HepG2 (cell line): ENCODE measurements around the gene HEMK1. TPM values are rescaled to one million over a fixed set of nuclear protein-coding genes. Genes with fewer than 3 reads are reported as not detected.

Source experiments
- ATAC-seq: fragments of 200-7000 bp; cut with Tn5 transposase; 3 replicates; pipeline ENCODE4 v1.9.1; 2020; ENCODE audit warnings: mild to moderate bottlenecking, moderate library complexity
- BruUV-seq: library from RNA; stranded (reverse); fragments of 400-500 nt; replicated peaks from 2 replicates; lab custom pipeline; 2021; lab: Mats Ljungman, UMichigan
- CTCF ChIA-PET: fragments of 300-600 bp; formaldehyde crosslinking; extraction: SDS; loops from one replicate; lab custom pipeline; 2021; ENCODE audit warnings: low total read pairs, inconsistent platforms, low intra/inter-chr PET ratio; lab: Yijun Ruan, JAX
- POLR2A ChIA-PET: fragments of 350-600 bp; sonication (Branson Sonifier 250); formaldehyde crosslinking; loops from one replicate; lab custom pipeline; 2020; ENCODE audit warnings: antibody characterized with exemption, inconsistent platforms; lab: Yijun Ruan, JAX
- DNase-seq: peaks from one replicate; pipeline ENCODE4 v3.0.0-alpha.2; 2015; ENCODE audit warnings: low spot score
- FAIRE-seq: peaks from 3 replicates; lab custom pipeline; 2011; peaks lifted over from hg19 to GRCh38; lab: Jason Lieb, UNC
- H2AFZ ChIP-seq: one replicate; pipeline ENCODE4 v1.6.1; 2011; ENCODE audit warnings: low read length, inconsistent platforms
- H3K27ac ChIP-seq: fragments of 300-600 bp; 3 replicates; pipeline ENCODE4 v1.8.0; 2011; ENCODE audit warnings: mixed run types, mild to moderate bottlenecking, mixed read lengths, low read length, inconsistent platforms; ENCODE audit not compliant: insufficient read depth; ENCODE audit errors: extremely low read length
- H3K27me3 ChIP-seq, 2 experiments: fragments of 200-600 bp in 1 of 2; 2 replicates in 1 of 2; 3 replicates in 1 of 2; pipeline versions ENCODE4 v1.6.0 to v1.8.0; 2011; ENCODE audit warnings: low read length in 2 of 2, mild to moderate bottlenecking in 2 of 2, moderate library complexity in 2 of 2, inconsistent platforms in 1 of 2; ENCODE audit not compliant: insufficient read depth in 2 of 2, control insufficient read depth in 1 of 2
- H3K36me3 ChIP-seq, 2 experiments: fragments of 200-600 bp in 1 of 2; replicated peaks in 1 of 2; 2 replicates in 1 of 2; 3 replicates in 1 of 2; pipeline versions ENCODE4 v1.5.1 to v1.8.0; 2011; ENCODE audit warnings: low read length in 2 of 2, inconsistent platforms in 1 of 2; ENCODE audit not compliant: insufficient read depth in 2 of 2, control insufficient read depth in 1 of 2
- H3K4me1 ChIP-seq: 2 replicates; pipeline ENCODE4 v1.5.1; 2012; ENCODE audit warnings: low read length, inconsistent platforms; ENCODE audit not compliant: insufficient read depth
- H3K4me2 ChIP-seq: 2 replicates; pipeline ENCODE4 v1.6.0; 2011; ENCODE audit warnings: low read depth, low read length, inconsistent platforms
- H3K4me3 ChIP-seq, 3 experiments: fragments of 200-600 bp in 1 of 3; sonication (generic), shearing (Covaris generic) in 1 of 3; replicated peaks in 1 of 3; 2 replicates each; pipeline ENCODE4 v1.5.1; 2011 to 2016; ENCODE audit warnings: low read length in 3 of 3, inconsistent platforms in 2 of 3, low read depth in 2 of 3, mild to moderate bottlenecking in 2 of 3, control low read depth in 1 of 3, mixed read lengths in 1 of 3; ENCODE audit not compliant: insufficient read depth in 1 of 3
- H3K79me2 ChIP-seq: one replicate; pipeline ENCODE4 v1.6.1; 2011; ENCODE audit warnings: low read length, inconsistent platforms; ENCODE audit not compliant: insufficient read depth
- H3K9ac ChIP-seq: 2 replicates; pipeline ENCODE4 v1.6.0; 2011; ENCODE audit warnings: mild to moderate bottlenecking, low read depth, low read length, inconsistent platforms; ENCODE audit not compliant: insufficient read depth
- H3K9me3 ChIP-seq: 2 replicates; pipeline ENCODE4 v1.5.1; 2012; ENCODE audit warnings: mild to moderate bottlenecking, low read length
- H4K20me1 ChIP-seq: 2 replicates; pipeline ENCODE4 v1.6.0; 2011; ENCODE audit warnings: inconsistent platforms, mild to moderate bottlenecking, low read length, moderate library complexity; ENCODE audit not compliant: insufficient read depth
- CEBPZ ChIP-seq: IDR thresholded peaks from 2 replicates; pipeline ENCODE4 v1.6.1; 2012; ENCODE audit warnings: low read length, improper control_type of control experiment
- GATAD1 ChIP-seq: IDR thresholded peaks from 2 replicates; pipeline ENCODE4 v1.6.1; 2016; ENCODE audit warnings: missing genetic modification reagents, missing compliant biosample characterization
- GLI4 ChIP-seq: sonication (generic); formaldehyde crosslinking; IDR thresholded peaks from 2 replicates; pipeline ENCODE4 v1.5.1; 2020; ENCODE audit warnings: missing genetic modification reagents, mild to moderate bottlenecking, moderate library complexity, borderline replicate concordance
- MXD3 ChIP-seq: IDR thresholded peaks from 2 replicates; pipeline ENCODE4 v1.6.1; 2016; ENCODE audit warnings: mild to moderate bottlenecking, missing biosample characterization, missing genetic modification reagents
- POLR2AphosphoS5 ChIP-seq: IDR thresholded peaks from 2 replicates; pipeline ENCODE4 v1.6.1; 2012; ENCODE audit warnings: low read depth, low read length
- RBM22 ChIP-seq: fragments of 200-400 bp; formaldehyde crosslinking; optimal IDR thresholded peaks from 2 replicates; pipeline ENCODE3; 2017; ENCODE audit warnings: mild to moderate bottlenecking, low read length, moderate library complexity
- SOX6 ChIP-seq, 2 experiments: fragments of 450-650 bp in 1 of 2; sonication (generic) in 1 of 2; formaldehyde crosslinking in 1 of 2; IDR thresholded peaks; 2 replicates each; pipeline versions ENCODE4 v1.4.0 to v1.6.1; 2017 to 2020; ENCODE audit warnings: antibody characterized with exemption in 1 of 2, mild to moderate bottlenecking in 1 of 2, missing genetic modification reagents in 1 of 2
- TMF1 ChIP-seq: sonication (generic); formaldehyde crosslinking; IDR thresholded peaks from 2 replicates; pipeline ENCODE4 v1.8.1; 2022; ENCODE audit warnings: low read depth, missing genetic modification reagents
- TOPORS ChIP-seq: sonication (generic); formaldehyde crosslinking; IDR thresholded peaks from 2 replicates; pipeline ENCODE4 v1.8.0; 2023; ENCODE audit warnings: mild to moderate bottlenecking, missing genetic modification reagents
- ZBTB34 ChIP-seq: sonication (generic); formaldehyde crosslinking; IDR thresholded peaks from 2 replicates; pipeline ENCODE4 v1.8.0; 2022; ENCODE audit warnings: mild to moderate bottlenecking, missing genetic modification reagents
- ZBTB49 ChIP-seq: sonication (generic); formaldehyde crosslinking; IDR thresholded peaks from 2 replicates; pipeline ENCODE4 v1.4.0; 2020; ENCODE audit warnings: missing genetic modification reagents, borderline replicate concordance
- ZNF24 ChIP-seq: fragments of 450-650 bp; IDR thresholded peaks from 2 replicates; pipeline ENCODE4 v1.6.1; 2017; ENCODE audit warnings: antibody characterized with exemption, mild to moderate bottlenecking
- ZNF30 ChIP-seq: sonication (generic); formaldehyde crosslinking; IDR thresholded peaks from 2 replicates; pipeline ENCODE4 v1.5.0; 2020; ENCODE audit warnings: mild to moderate bottlenecking, missing genetic modification reagents
- ZNF558 ChIP-seq: sonication (generic); formaldehyde crosslinking; IDR thresholded peaks from 2 replicates; pipeline ENCODE4 v1.9.0; 2022; ENCODE audit warnings: mild to moderate bottlenecking, missing genetic modification reagents, borderline replicate concordance
- ZNF737 ChIP-seq: sonication (generic); formaldehyde crosslinking; IDR thresholded peaks from 2 replicates; pipeline ENCODE4 v1.5.0; 2020; ENCODE audit warnings: missing genetic modification reagents, mild to moderate bottlenecking, borderline replicate concordance
- WGBS: methylation state at CpG from one replicate; pipeline ENCODE4 v1.1.6; 2017; ENCODE audit warnings: low lambda C conversion rate; 5-methylcytosine and 5-hydroxymethylcytosine counted together
- in situ Hi-C: cut with HindIII; loops from 2 replicates; pipeline ENCODE4 v1.10.0; 2017; ENCODE audit warnings: low pct_unique_long_range_greater_than_20kb; ENCODE audit not compliant: extremely low pct_ligation_motif_present
- intact Hi-C: fragments of 100-400 bp; cut with micrococcal nuclease; formaldehyde crosslinking; loops from one replicate; pipeline ENCODE4 v1.10.0; 2022; ENCODE audit not compliant: unreplicated experiment
- polyA plus RNA-seq, 8 experiments: library from polyadenylated mRNA; depleted of rRNA in 3 of 8; stranded (reverse) in 7 of 8; unstranded in 1 of 8; fragments of >200 nt; fragmentation: Illumina TruSeq in 4 of 8; extraction: Trizol in 4 of 8; gene quantifications; 2 replicates each; pipeline versions ENCODE4 v1.2.1 to v1.2.3, GENCODE V29; 2011 to 2016; ENCODE audit warnings: low read depth in 4 of 8, missing spikeins in 1 of 8, mixed read lengths in 1 of 8; ENCODE audit not compliant: insufficient read depth in 1 of 8
- total RNA-seq, 5 experiments: library from RNA; depleted of rRNA; stranded (reverse); fragments of >200 nt; fragmentation: Illumina TruSeq; extraction: Trizol; gene quantifications; 2 replicates each; pipeline ENCODE4 v1.2.3, GENCODE V29; 2016; ENCODE audit warnings: low read depth in 1 of 5

Gene HEMK1
- total and polyA plus RNA-seq, 2 of the 13 experiments (the other 11 are each of a cell fraction or from before 2014, with no cell fraction given), result 9.8 to 12.6 TPM

- peaks cover 0 to 5% of the 10 kb centered on the region in 2 experiments; a peak in 1 of 5 replicates for H3K36me3 ChIP-seq
- CTCF ChIA-PET, result no interaction called here
- no peak overlapping the region for H2AFZ ChIP-seq
- peaks cover 58% of the 10 kb centered on the region for H3K4me1 ChIP-seq
- H3K4me2 ChIP-seq, result no peak overlapping the region
- POLR2A ChIA-PET, result interaction anchor here (1.0 to 1.4 kb wide), 2 partner anchors 17 to 24 kb away, joined by 3 read pairs; no protein-coding TSS in a partner anchor
- no TSS peak for BruUV-seq
- DNase-seq (no peak), ATAC-seq (no peak), FAIRE-seq (no peak)
- no peaks in the 10 kb centered on the region for H4K20me1 ChIP-seq
- in situ Hi-C loops, result no loop called here
- intact Hi-C loops, result no loop called here
- WGBS, result 91% methylated on average over 6 of the region's 7 CpGs
- H3K9me3 ChIP-seq, result no peaks in the 10 kb centered on the region
- no peak overlapping the region for H3K9ac ChIP-seq
- H3K79me2 ChIP-seq, result no peaks in the 10 kb centered on the region
- no peak overlapping the region for H3K27ac ChIP-seq
- 0 out of 5 replicates have a peak, but pooled peaks cover 0 to 10% of the 10 kb centered on the region in 2 experiments for H3K27me3 ChIP-seq
- H3K4me3 ChIP-seq, result no peak overlapping the region
- TF ChIP-seq GLI4 (CRISPR knock-in tag) (no peak), RBM22 (no peak), ZNF30 (CRISPR knock-in tag) (no peak), TOPORS (CRISPR knock-in tag) (no peak), ZNF558 (CRISPR knock-in tag) (no peak), ZNF737 (CRISPR knock-in tag) (no peak), ZBTB34 (CRISPR knock-in tag) (no peak), CEBPZ (no peak), ZBTB49 (no peak), POLR2AphosphoS5 (no peak), SOX6 (IDR thresholded peaks at IDR 0.05) (no peak), SOX6 (CRISPR knock-in tag; IDR thresholded peaks at IDR 0.05) (no peak), TMF1 (CRISPR knock-in tag) (no peak), ZNF24 (no peak), GATAD1 (no peak), MXD3 (CRISPR knock-in tag) (no peak)
These were observed 39.0 kb downstream of the HEMK1 start for GRCh38 chr3:50608278-50608677.
